Measurements from ENCODE around the gene RABGAP1L.

- TF ChIP-seq POLR2A (IDR thresholded peaks at IDR 0.05; ENCODE audit: low read length) = no peak
- no peak for TF ChIP-seq GATA1 (IDR thresholded peaks at IDR 0.05; ENCODE audit: low read depth, low read length)
These were observed 779.1 kb downstream of the RABGAP1L start for GRCh38 chr1:174938281-174939007.

Measured in erythroblast (primary cell).